Stomach (tissue), 9 donors: Measurements from ENCODE around the gene TMPRSS5. TPM values are rescaled to one million over a fixed set of nuclear protein-coding genes. Genes with fewer than 3 reads are reported as not detected.

ENCODE experiments used
- DNase-seq, 2 donors: peaks; one replicate each; pipeline versions ENCODE4 v3.0.0 to v3.0.0-alpha.2; 2013 to 2019
- H3K27ac ChIP-seq, 5 donors: fragments of 200-600 bp in 4 of 5; sonication (generic) in 4 of 5; one replicate each; pipeline ENCODE4 v1.5.1; 2013 to 2019; ENCODE audit warnings: mild to moderate bottlenecking in 1 of 5, moderate library complexity in 1 of 5
- H3K27me3 ChIP-seq, 3 donors: fragments of 200-600 bp; sonication (generic); one replicate each; pipeline ENCODE4 v1.5.1; 2017 to 2019; ENCODE audit warnings: mixed run types in 1 of 3
- H3K36me3 ChIP-seq, 4 donors: fragments of 200-600 bp; sonication (generic); 1 replicate in 3 of 4; 2 replicates in 1 of 4; pipeline ENCODE4 v1.5.1; 2016 to 2019
- H3K4me1 ChIP-seq, 4 donors: fragments of 200-600 bp; sonication (generic); one replicate each; pipeline ENCODE4 v1.5.1; 2016 to 2019
- H3K4me3 ChIP-seq, 4 donors: fragments of 200-600 bp; sonication (generic) in 3 of 4; one replicate each; pipeline ENCODE4 v1.5.1; 2016 to 2019; ENCODE audit warnings: mild to moderate bottlenecking in 1 of 4
- H3K9me3 ChIP-seq, 4 donors: fragments of 200-600 bp; sonication (generic); one replicate each; pipeline ENCODE4 v1.5.1; 2016 to 2019
- EP300 ChIP-seq: sonication (generic); formaldehyde crosslinking; IDR thresholded peaks from one replicate; pipeline ENCODE4 v1.6.1; 2017; ENCODE audit warnings: antibody characterized with exemption
- POLR2A ChIP-seq, 4 donors: fragments of 450-650 bp; IDR thresholded peaks; one replicate each; pipeline ENCODE4 v1.6.1; 2016; ENCODE audit warnings: antibody characterized with exemption in 4 of 4, control low read depth in 2 of 4, mild to moderate bottlenecking in 1 of 4, moderate library complexity in 1 of 4
- POLR2AphosphoS5 ChIP-seq, 3 donors: sonication (generic); formaldehyde crosslinking; IDR thresholded peaks; one replicate each; pipeline ENCODE4 v1.6.1; 2016; ENCODE audit warnings: antibody characterized with exemption in 3 of 3
- WGBS, 5 donors: extraction: QIAGEN DNeasy Blood & Tissue Kit in 3 of 5; methylation state at CpG; one replicate each; pipeline versions ENCODE4 v1.1.5 to v1.1.7; 2013 to 2018; 5-methylcytosine and 5-hydroxymethylcytosine counted together
- intact Hi-C: fragments of 100-400 bp; cut with DNase I; formaldehyde crosslinking; loops from one replicate; pipeline ENCODE4 v1.15.1; 2023; ENCODE audit warnings: low total_unique reads
- polyA plus RNA-seq, 3 donors: library from polyadenylated mRNA; stranded (reverse); fragments of 200-250 nt; gene quantifications; one replicate each; pipeline ENCODE4 v1.2.3, GENCODE V29; 2013
- total RNA-seq, 5 donors: library from RNA; depleted of rRNA; stranded (reverse); fragments of >200 nt; gene quantifications; one replicate each; pipeline versions ENCODE4 v1.1.0 to v1.2.3, GENCODE V29; 2014 to 2016
- TF ChIP-seq, protein P1 (sequence below), 7 experiments: fragments of 450-650 bp in 4 of 7; fragments of 200-600 bp in 3 of 7; sonication (generic) in 3 of 7; IDR thresholded peaks; one replicate each; pipeline ENCODE4 v1.5.1; 2016 to 2019; ENCODE audit warnings: antibody characterized with exemption in 7 of 7, control low read depth in 2 of 7, mild to moderate bottlenecking in 1 of 7
- donor health status: healthy with polysubstance abuse.
- donor health status: Bipolar disorder and iron deficiency.
- donor health status: healthy.

Gene TMPRSS5
- total and polyA plus RNA-seq, 8 donors, result 0.25 to 7.7 (median 0.90) TPM; not detected in 4

DNA sequence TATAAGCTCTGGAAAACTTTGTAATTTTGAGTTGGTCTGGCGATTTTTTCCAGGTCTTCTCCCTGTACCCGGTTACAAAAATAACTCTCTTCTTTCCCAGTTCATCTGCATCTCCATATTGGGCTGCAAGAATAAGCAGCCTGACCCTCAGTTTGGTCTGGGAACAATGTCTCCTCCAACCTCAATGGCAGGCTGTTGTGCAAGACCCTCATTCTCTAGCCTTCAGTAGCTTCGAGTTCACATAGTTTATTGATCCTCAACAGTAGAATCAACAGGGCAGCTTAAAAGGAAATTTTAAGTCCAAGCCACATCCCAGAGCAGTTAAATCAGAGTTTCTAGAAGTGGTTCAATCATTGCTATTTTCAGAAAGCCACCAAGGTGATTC lies 35.3 kb downstream of the TMPRSS5 start:
- Histone ChIP-seq H3K27me3 (no peaks in the 10 kb centered on the region), H3K4me1 (no peaks in the 10 kb centered on the region), H3K9me3 (peaks cover 0 to 15% (median 4%) of the 10 kb centered on the region in 4 donors), H3K4me3 (no peak overlapping the region), H3K36me3 (no peaks in the 10 kb centered on the region), H3K27ac (no peak overlapping the region)
- intact Hi-C loops, result no loop called here
- TF ChIP-seq POLR2AphosphoS5 (IDR thresholded peaks at IDR 0.05) (no peak), EP300 (no peak)
- DNase-seq, result no peak
- 80 to 92% (median 81%) methylated on average over 3 of the region's 3 CpGs for WGBS, 5 donors

DNA sequence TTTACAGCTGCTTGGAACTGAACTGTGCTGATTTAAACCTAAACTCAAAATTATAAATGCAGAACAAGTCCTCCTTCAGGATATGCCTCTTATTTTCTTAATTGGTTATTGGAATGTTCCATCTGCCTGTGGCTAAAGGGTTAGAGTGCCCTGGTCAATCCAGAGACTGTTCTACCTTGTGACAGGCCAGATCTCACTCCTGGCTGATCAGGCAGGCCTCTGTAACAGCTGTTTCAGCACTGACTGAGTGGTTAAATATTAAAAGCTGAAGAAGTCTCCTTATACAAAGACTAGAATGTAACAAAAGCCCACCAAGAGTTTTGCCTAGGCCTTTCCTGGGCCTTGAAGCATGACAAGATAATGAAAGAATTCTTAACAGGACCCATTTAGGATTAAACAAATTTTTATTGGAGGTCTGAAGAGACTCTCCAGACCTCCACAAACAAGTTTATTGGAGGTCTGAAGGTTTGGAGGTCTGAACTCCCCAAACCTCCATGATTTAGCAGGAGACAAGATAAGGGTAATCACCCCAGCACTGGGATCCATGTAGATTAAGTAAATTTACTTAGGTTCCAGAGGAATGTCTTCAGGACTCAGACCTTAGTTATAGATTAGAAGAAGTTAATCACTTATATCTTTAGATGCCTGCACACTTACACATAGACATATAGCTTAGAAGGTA lies 35.8 kb downstream of the TMPRSS5 start:
- no peak for DNase-seq
- Histone ChIP-seq H3K4me3 (no peak overlapping the region), H3K4me1 (no peaks in the 10 kb centered on the region), H3K27ac (no peak overlapping the region), H3K36me3 (no peaks in the 10 kb centered on the region), H3K9me3 (peaks cover 0 to 18% (median 4%) of the 10 kb centered on the region in 4 donors), H3K27me3 (no peaks in the 10 kb centered on the region)
- intact Hi-C loops, result no loop called here
- TF ChIP-seq POLR2A (IDR thresholded peaks at IDR 0.05) (no peak), POLR2AphosphoS5 (IDR thresholded peaks at IDR 0.05) (no peak), EP300 (no peak)
- TF ChIP-seq, protein P1, sequence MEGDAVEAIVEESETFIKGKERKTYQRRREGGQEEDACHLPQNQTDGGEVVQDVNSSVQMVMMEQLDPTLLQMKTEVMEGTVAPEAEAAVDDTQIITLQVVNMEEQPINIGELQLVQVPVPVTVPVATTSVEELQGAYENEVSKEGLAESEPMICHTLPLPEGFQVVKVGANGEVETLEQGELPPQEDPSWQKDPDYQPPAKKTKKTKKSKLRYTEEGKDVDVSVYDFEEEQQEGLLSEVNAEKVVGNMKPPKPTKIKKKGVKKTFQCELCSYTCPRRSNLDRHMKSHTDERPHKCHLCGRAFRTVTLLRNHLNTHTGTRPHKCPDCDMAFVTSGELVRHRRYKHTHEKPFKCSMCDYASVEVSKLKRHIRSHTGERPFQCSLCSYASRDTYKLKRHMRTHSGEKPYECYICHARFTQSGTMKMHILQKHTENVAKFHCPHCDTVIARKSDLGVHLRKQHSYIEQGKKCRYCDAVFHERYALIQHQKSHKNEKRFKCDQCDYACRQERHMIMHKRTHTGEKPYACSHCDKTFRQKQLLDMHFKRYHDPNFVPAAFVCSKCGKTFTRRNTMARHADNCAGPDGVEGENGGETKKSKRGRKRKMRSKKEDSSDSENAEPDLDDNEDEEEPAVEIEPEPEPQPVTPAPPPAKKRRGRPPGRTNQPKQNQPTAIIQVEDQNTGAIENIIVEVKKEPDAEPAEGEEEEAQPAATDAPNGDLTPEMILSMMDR (IDR thresholded peaks at IDR 0.05), result no peak

DNA sequence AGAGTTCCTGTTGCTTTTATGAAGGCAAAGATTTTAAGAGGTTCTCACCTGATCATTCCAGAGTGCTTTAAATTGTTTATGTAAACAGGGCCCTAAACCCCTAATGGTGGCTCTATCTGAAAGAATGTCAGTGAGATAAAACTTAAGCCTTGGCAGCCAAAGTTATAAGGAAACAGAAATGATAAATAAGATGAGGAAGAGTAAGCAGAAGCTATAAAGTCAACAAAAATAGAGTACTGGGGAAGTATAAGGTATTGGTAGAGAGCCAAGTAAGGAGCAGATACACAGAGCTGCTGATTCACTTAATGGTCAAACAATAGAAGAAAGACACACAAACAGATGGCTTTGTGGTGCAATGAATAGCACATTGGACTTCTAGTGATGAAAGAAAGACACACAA lies 37.9 kb downstream of the TMPRSS5 start:
- TF ChIP-seq EP300 (no peak), POLR2A (IDR thresholded peaks at IDR 0.05) (no peak), POLR2AphosphoS5 (IDR thresholded peaks at IDR 0.05) (no peak)
- TF ChIP-seq, protein P1 (IDR thresholded peaks at IDR 0.05), result no peak
- Histone ChIP-seq H3K36me3 (no peaks in the 10 kb centered on the region), H3K27me3 (no peaks in the 10 kb centered on the region), H3K27ac (no peak overlapping the region), H3K4me1 (peaks cover 0 to 5% (median 0%) of the 10 kb centered on the region in 4 donors), H3K9me3 (peaks cover 0 to 18% (median 4%) of the 10 kb centered on the region in 4 donors), H3K4me3 (no peak overlapping the region)
- intact Hi-C loops, result no loop called here
- no peak for DNase-seq

DNA sequence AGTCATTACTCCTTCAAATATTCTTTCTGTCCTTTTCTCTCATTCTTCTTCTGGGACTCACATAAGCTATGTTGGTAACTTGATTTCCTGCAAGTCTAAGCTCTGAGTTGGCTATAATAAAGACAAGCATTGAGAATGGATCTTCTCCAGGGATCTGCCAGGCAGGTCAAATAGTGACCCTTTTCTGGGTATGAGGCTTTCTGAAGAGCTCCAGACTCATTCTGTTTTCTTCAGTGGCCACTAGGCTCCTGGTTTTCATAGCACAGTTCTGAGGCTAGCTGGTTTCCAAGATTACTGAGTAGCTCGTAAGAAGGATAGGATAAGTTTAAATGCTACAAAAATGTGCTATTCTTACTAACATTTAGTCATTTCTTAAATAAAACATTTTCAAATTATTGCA lies 38.3 kb downstream of the TMPRSS5 start:
- 38 to 82% (median 77%) methylated on average over 1 of the region's 1 CpG for WGBS, 5 donors
- Histone ChIP-seq H3K27ac (no peak overlapping the region), H3K4me1 (peaks cover 0 to 5% (median 0%) of the 10 kb centered on the region in 4 donors), H3K27me3 (no peaks in the 10 kb centered on the region), H3K36me3 (no peaks in the 10 kb centered on the region), H3K4me3 (no peak overlapping the region), H3K9me3 (peaks cover 0 to 18% (median 4%) of the 10 kb centered on the region in 4 donors)
- intact Hi-C loops, result no loop called here
- DNase-seq, result no peak
- TF ChIP-seq EP300 (no peak), POLR2AphosphoS5 (IDR thresholded peaks at IDR 0.05) (no peak), POLR2A (IDR thresholded peaks at IDR 0.05) (no peak)
- TF ChIP-seq, protein P1 (IDR thresholded peaks at IDR 0.05), result no peak

DNA sequence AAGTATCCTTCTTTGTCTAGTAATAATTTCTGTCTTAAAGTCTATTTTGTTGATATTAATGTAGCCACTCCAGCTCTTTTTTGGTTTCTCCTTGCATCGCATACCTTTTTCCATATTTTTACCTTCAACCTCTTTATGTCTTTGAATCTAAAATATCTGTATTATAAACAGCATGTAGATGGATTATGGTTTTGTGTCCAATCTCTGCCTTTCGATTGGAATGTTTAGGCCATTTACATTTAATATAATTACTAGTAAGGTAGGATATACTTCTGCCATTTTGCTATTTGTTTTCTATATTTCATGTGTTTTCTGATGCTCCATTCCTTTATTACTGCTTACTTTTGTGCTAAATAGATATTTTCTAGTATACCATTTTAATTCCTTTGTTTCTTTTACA lies 39.5 kb downstream of the TMPRSS5 start:
- intact Hi-C loops, result no loop called here
- 96 to 100% (median 98%) methylated on average over 2 of the region's 2 CpGs for whole genome bisulfite sequencing, 5 donors

More for the DNA sequence above, 39.5 kb downstream of the TMPRSS5 start:
- H3K4me3 ChIP-seq, result no peak overlapping the region
- no peaks in the 10 kb centered on the region for H3K36me3 ChIP-seq
- DNase-seq, result no peak
- peaks cover 0 to 18% (median 4%) of the 10 kb centered on the region in 4 donors for H3K9me3 ChIP-seq
- no peaks in the 10 kb centered on the region for H3K27me3 ChIP-seq
- H3K27ac ChIP-seq, result no peak overlapping the region
- TF ChIP-seq EP300 (no peak), POLR2A (IDR thresholded peaks at IDR 0.05) (no peak), POLR2AphosphoS5 (IDR thresholded peaks at IDR 0.05) (no peak)
- TF ChIP-seq, protein P1 (IDR thresholded peaks at IDR 0.05), result no peak
- peaks cover 0 to 5% (median 0%) of the 10 kb centered on the region in 4 donors for H3K4me1 ChIP-seq
